Activated CD8-positive, alpha-beta memory T cell treated with anti-CD3 and anti-CD28 coated beads for 48 hours (primary cell): ENCODE results near the gene IL1B.
A peak's percentile ranks its signal among the peaks of the same experiment; 100 is the strongest.

Source experiments
- DNase-seq, 3 experiments: peaks; one replicate each; pipeline ENCODE4 v3.0.0-alpha.2; 2020; ENCODE audit warnings: low read depth in 2 of 3, low spot score in 2 of 3

IL1B gene

DNA sequence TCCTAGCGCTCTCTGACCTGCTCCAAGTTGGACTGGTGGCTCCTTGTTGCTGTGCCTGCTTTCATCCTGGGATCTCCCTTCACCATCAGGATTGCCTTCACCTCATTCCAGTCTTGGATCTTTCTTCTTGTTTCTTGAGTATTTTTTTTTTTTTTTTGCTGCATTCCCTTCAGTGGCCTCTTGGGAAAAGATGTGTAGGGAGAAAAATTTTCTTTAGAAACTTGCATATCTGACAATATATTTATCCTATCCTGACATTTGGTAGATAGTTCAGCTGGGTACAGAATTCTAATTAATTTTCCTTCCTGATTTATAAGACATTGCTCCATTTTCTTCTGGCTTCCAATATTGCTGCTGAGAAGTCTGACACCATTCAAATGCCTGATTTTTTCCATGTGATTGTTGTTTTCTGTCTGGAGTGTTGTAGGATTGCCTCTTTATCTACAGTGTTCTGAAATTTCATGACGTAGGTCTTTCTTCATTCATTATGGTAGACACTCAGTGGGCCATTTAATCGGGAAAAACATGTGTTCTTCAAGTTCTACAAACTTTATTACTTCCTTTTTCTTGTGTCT, 29.3 kb downstream of the IL1B start:
- DNase-seq: no peak

DNA sequence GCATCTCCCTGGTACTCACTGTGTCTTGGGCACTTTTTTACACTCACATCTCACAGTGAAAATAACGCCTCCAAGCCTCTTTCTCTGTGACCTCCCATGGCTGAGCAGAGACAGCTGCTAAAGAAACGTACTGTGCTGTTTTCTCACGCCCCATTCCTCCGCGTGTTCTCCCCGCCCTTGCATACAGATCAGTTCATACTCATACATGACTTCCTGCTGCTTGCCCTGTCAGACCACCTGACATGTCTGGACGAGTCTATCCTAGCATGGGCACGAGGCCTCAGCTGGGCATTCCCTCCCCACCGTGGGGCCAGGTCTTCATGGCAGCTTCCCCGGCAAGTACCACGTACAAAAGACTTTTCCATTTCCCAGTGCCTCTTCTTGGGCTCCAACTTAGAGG, 31.0 kb downstream of the IL1B start:
- DNase-seq: no peak

DNA sequence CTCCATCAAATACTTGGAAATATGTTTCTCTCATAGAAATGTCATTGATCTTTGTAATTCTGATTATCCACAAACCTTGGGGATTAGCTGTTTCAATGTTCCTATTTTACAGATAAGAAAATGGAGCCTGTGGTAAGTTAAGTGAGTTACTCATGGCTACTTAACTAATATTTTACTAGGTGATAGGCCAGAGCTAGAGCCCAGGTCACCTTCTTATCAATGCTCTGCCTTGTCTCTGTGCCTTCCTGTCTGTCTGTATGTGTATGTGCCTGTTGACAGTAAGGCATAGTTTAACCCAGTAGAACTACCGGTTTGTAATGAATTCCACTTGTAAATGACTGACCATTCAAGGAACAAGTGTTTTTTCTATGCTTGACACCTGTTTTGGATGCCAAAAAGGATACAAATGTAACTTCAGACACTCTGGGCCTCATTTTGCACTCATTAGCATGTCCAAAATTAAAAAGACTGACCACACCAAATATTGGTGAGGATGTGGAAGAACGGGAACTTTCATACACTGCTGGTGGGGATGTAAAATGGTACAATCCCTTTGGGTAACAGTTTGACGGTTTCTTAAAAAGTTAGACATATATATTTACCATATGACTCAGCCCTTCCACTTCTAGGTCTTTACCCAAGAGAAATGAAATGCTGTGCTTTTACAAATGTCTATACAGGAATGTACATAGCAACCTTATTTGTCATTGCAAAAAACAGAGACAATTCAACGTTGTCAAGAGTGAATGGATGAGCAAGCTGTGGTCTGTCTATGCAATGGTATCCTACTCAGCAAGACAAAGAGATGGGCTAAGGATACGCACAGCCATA, 32.7 kb downstream of the IL1B start:
- DNase-seq: no peak

DNA sequence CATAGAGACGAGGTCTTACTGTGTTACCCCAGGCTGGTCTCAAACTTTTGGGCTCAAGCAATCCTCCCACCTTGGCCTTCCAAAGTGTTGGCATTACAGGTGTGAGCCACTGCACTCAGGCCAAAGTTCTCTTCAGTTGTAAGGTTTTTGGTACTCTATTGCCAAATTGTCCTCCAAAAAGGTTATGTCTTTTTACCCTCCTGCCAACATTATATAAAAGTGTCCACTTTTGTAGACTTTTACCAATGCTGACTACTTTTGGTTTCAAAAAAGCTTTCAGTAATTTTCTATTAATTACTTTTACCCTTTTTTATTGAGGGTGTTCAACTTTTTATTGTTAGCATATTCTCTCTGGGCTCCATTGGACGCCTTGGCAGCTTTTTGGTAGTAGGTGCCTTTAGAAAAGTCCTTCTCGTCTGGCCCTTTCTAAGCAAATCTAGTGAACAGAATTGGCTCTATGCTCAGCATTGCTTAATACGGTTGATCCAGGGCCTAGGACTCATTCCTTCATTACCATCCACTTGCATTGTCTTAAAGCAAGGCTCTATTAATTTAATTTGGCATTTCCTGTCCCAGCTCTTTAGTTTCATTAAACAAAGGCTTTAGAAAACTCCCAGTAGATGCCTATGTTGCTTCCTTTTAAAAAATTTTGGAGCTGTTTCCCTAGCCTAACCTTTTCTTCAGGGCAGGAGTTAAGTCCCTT, 35.5 kb downstream of the IL1B start:
- DNase-seq: no peak

DNA sequence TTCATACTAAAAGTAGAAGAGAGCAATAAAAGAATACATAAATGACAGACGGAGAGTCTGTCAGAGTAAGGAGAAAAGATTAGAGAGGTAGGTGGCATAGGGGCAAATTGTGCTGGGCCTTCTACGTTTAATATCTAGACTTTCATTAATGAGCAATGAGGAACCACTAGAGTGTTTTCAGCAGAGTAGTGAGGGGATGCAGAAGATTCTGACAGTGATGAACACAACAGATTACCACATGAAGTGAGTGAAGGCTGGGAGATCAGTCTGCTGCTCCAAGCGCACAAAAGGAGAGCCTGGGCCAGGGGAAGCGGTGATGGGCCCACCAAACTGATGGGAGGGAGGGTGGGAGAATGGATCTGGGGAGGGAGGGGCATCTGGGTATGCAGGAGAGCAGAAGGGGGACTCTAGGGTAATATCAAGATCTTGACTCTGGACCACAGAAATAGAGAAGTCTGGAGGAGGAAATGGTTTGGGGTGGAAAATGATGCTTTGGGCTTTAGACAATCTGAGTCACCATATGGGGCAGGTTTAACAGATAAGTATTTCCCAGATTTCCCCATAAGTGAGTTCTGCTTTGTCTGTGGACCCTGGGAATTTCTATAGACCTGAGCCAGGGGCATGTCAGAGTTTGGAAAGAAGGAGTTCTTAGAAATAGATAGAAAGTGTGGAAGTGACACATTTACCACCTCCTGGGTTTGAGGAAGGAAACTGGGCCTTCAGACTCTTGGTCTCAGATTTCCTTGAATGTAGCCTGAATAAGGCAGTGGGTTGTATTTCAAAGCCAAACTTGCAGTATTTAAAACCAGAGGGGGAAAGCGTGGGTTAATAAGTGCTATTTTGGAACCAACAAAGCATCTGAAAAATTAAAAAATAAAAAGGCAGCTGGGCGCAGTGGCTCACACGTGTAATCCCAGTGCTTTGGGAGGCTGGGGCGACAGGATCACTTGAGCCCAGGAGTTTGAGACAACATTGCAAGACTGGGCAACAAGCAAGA, 37.3 kb downstream of the IL1B start:
- no peak for DNase-seq

DNA sequence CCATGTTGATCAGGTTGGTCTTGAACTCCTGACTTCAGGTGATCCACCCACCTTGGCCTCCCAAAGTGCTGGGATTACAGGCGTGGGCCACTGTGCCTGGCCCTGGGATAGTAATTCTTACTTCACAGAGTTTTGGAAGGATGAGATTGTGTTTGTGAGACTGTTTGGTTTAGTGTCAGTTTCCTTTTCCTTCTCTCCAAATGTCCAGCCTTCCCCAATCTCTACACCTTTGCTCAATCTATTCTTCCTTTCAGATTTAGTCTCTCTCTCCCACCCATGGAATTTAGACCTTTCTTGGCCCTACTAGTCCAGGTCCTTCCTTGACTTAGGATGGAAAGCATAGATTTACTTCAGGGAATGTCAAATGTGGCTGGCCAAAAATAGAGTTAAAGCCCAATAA, 40.1 kb downstream of the IL1B start:
- DNase-seq: no peak

DNA sequence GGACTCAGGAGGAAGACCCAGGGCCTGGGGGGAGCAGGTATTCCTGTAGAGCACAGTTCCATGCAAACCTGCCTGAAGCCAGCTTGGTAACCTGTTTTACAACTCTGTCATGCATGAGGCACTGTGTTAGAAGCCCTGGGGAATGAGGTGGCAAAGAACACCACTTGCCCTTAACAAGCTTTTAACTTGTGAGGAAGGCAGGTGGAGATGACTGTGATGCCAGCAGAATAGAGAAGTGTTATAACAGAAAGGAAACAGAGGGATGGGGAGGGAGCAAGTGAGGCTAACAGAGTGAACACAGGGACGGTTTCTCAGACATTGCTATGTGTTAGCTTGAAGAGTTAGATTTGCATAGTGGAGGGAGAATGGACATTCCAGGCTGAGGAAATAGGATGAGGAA, 40.8 kb downstream of the IL1B start:
- DNase-seq: no peak

DNA sequence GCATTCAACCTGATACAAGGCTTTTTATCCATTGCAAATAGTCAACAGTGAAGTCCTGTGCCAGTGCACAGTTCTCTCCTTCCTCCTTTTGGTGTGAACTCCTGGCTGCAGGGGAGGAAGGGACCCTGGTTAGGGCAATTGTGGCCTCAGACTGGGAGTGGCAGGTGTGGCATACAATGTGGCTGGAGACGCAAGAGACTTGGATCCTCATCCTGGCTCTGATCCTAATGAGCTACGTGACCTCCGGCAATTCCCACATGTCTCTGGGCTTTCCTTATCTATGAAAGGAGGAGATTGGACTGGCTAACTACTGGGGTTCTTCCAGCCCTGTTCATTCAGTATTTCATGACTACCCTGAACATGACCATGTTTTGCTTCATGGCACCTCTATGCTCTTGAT, 41.7 kb downstream of the IL1B start:
- DNase-seq: no peak

DNA sequence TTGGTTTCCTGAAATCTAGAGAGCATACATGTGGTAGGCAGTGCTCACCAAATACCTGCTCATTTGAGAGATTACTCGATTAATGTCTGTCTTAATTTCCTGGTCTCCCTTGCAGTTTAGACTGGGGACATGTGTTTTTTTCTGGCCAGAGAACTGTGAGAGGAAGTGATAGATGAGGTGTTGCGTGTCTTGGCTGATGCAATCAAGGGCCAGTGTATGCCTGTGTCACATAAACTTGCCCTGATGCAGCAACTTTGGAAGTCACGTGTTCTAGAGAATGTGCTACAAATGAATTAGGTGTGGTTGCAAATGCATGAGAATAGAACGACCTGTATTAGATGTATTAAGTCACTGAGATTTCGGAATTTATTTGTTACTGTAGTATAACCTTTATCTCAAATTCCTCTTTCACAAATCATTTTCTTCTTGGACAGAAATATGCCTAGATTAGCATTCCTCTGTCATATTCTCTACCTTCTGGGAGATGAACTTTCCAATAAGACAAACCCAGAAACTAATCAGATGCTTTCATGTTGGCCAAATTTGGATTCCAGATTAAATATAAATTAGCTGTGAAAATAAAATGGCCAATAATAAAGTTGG, 42.3 kb downstream of the IL1B start:
- peak in 1 of 3 experiments; percentile 18 for DNase-seq

DNA sequence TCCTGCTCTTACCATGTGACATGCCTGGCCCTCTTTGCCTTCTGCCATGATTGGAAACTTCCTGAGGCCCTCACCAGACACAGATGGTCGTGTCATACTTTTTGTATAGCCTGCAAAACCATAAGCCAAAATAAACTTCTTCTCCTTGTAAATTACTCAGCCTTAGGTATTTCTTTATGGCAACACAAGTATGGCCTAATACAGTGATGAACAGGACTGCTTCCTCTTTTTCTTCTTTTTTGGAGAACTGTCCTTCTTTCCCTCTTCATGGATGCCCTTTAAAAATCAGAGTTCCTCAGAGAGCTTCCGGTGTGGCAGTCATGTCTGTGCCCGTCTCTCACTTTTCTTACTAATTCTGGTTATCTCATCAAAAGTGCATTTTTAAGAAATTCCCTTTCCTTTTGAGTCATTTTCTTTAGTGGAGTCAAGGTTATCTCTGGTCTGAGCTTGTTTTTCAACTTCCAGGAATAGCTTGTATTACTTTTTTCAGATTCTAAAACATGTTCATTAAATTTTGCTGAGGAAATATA, 43.1 kb downstream of the IL1B start:
- DNase-seq: no peak

DNA sequence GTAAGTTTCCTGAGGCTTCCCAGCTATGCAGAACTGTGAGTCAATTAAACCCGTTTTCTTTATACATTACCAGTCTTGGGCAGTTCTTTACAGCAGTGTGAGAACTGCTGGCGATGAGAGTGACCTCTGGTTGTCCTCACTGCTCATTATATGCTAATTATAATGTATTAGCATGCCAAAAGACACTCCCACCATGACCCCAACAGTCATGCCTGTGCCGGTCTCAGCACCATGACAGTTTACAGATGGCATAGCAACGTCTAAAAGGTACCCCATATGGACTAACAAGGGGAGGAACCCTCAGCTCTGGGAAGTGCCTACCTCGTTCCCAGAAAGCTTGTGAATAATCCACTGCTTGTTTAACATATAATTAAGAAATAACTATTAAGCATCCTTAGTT, 44.2 kb downstream of the IL1B start:
- DNase-seq: no peak

DNA sequence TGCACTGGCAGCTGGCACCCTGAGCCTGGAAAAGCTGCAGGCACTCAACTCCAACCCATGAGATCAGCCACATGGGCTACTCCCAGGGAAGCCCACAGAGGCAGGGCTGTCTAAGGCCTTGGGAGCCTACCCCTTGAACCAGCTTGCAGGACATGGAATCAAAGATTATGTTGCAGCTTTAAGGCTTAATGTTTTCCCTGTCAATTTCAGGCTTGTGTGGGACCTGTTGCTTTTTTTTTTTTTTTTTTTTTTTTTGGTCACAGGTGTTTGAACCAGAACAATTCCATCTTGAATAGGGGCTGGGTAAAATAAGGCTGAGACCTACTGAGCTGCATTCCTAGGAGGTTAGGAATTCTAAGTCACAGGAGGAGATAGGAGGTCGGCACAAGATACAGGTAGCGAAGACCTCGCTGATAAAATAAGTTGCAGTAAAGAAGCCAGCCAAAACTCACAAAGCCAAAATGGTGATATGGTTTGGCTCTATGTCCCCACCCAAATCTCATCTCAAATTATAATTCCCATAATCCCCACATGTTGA, 44.8 kb downstream of the IL1B start:
- no peak for DNase-seq

DNA sequence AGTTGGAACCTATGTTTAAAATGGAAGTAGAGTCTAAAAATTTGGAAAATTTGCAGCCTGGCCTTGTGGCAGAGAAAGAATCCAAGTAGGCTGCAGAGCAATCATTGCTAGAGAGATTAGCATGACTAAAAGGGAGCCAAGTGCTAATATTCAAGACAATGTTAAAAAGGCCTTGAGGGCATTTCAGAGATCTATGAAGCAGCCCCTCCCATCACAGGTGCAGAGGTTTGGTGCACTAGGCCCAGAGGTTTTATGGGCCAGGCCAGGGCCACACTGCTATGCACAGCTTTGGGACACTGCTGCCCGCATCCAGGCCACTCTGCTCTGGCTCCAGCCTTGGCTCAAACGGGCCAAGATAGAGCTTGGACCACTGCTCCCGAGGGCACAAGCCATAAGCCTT, 45.6 kb downstream of the IL1B start:
- no peak for DNase-seq

DNA sequence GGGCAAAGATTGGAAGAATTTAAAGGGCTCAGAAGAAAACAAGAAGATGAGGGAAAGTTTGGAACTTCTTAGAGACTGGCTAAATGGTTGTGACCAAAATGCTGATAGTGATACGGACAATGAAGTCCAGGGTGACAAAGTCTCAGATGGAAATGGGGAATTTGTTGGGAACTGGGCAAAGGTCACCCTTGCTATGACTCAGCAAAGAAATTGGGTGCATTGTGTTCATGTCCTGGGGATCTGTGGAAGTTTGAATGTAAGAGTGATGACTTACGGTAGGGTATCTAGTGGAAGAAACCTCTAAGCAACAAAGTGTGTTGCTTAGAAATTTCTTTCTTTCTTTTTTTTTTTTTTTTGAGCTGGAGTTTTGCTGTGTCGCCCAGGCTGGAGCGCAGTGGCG, 46.3 kb downstream of the IL1B start:
- no peak for DNase-seq

DNA sequence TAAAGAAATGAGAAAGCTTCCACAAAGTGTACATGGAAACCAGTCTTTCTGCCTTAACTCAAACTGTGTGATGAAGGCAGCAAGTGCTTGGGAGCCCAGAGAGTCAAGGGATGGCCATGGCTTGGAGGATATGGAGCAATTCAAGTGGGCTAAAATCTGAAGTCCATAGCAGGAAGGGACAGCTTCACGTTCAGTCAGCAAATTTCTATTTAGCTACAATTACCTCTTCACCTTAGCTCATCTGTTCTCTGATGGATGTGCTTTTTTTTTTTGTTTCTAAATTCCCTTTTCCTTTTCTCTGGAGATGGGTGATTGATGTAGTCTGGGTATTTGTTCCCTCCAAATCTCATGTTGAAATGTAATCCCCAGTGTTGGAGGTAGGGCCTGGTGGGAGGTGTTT, 47.4 kb downstream of the IL1B start:
- DNase-seq: no peak

DNA sequence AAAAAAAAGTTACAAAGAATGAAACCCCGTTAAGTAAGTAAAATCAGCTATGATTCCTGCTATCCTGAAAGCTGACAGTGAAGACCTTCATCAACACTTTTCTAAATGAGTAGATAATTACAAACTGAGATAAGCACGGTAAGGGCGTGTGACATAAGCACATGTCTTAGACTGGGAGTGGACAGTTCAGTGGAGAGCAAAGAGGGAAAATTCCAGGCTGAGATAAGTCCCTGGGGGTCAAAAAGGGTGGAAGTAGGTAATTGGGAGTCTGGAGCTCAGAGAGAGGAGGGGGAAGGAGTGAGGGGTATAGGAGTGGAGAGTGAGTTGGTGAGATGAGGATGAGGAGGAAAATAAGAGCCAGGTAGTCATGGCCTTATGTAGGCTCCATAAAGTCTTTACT, 47.9 kb downstream of the IL1B start:
- no peak for DNase-seq

DNA sequence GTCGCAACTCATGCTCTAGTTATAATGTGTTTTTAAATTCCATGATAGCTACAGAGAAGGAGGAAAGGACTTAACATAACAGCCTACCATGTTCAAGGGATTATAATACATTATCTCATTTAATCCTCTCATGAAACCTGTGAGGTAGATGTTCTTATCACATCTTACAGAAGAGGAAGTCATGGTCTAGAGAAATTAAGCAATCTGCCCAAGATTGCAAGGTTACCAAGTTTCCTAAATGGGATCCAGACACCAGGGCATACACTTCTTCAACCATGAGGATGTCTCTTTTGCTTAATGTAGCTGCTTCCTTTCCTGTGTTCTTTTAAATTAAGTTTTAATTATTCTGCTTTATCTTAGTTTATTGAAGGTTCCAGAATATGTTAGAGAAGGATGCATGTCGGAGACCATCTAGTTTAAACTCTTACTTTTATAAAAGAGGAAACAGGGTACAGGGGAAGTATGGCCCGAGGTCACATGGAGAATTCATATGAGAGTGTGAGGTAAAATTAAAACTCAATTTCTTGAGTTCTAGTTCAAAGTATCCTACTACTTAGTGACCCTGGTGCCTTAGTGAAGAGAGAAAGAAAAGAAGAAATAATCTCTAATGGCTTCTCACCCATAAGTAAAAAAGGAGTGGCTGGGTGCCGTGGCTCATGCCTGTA, 48.7 kb downstream of the IL1B start:
- DNase-seq: no peak

DNA sequence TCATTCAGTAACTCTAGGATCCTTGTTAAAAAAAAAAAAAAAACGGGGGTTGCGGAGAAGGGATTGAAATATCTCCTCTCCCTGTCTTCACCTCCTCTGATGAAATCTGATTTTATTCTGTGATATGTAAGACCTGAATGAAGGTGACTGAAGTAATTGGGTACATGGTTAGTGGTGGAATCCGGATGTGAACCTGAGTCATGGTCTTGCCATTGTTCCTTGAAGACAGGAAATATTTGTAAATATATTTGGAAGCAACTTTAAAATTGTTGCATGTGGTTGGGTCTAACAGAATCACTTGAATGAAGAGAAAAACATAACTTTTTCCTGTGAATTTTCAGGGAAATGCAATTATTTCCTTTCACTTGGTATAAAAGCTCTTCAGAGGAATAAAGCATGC, 49.3 kb downstream of the IL1B start:
- DNase-seq: no peak
